Osteocyte (in vitro differentiated cells): ENCODE data around the gene SLC41A2. TPM values are rescaled to one million over a fixed set of nuclear protein-coding genes. Genes with fewer than 3 reads are reported as not detected.

Source experiments
- DNase-seq: peaks from one replicate; pipeline ENCODE4 v3.0.0; 2021; ENCODE audit warnings: mixed read lengths; ENCODE audit not compliant: unreplicated experiment; ENCODE audit errors: extremely low spot score
- H3K27ac Mint-ChIP-seq: one replicate; pipeline ENCODE4 v1.8.0; 2021; ENCODE audit warnings: mild to moderate bottlenecking, mixed read lengths; ENCODE audit not compliant: unreplicated experiment
- H3K27me3 Mint-ChIP-seq: one replicate; pipeline ENCODE4 v1.8.0; 2021; ENCODE audit warnings: mixed read lengths; ENCODE audit not compliant: unreplicated experiment
- H3K36me3 Mint-ChIP-seq: one replicate; pipeline ENCODE4 v1.8.0; 2021; ENCODE audit warnings: mixed read lengths; ENCODE audit not compliant: unreplicated experiment
- H3K4me1 Mint-ChIP-seq: one replicate; pipeline ENCODE4 v1.8.0; 2021; ENCODE audit warnings: mixed read lengths; ENCODE audit not compliant: unreplicated experiment
- H3K4me3 Mint-ChIP-seq: one replicate; pipeline ENCODE4 v1.8.0; 2021; ENCODE audit warnings: mild to moderate bottlenecking, moderate library complexity, mixed read lengths; ENCODE audit not compliant: unreplicated experiment
- H3K9me3 Mint-ChIP-seq: one replicate; pipeline ENCODE4 v1.8.0; 2021; ENCODE audit warnings: mixed read lengths; ENCODE audit not compliant: unreplicated experiment
- CTCF ChIP-seq: fragments of 200-600 bp; sonication (generic); IDR thresholded peaks from 2 replicates; pipeline ENCODE4 v1.5.0; 2021; ENCODE audit warnings: antibody characterized with exemption, mild to moderate bottlenecking, moderate library complexity
- long read RNA-seq: library from polyadenylated mRNA; unstranded; transcript quantifications from one replicate; pipeline ENCODE4 v2.0.0, GENCODE V29; 2021
- total RNA-seq: library from RNA; stranded (reverse); gene quantifications from 2 replicates; pipeline ENCODE4 v1.2.1, GENCODE V29; 2021

Gene SLC41A2, protein sequence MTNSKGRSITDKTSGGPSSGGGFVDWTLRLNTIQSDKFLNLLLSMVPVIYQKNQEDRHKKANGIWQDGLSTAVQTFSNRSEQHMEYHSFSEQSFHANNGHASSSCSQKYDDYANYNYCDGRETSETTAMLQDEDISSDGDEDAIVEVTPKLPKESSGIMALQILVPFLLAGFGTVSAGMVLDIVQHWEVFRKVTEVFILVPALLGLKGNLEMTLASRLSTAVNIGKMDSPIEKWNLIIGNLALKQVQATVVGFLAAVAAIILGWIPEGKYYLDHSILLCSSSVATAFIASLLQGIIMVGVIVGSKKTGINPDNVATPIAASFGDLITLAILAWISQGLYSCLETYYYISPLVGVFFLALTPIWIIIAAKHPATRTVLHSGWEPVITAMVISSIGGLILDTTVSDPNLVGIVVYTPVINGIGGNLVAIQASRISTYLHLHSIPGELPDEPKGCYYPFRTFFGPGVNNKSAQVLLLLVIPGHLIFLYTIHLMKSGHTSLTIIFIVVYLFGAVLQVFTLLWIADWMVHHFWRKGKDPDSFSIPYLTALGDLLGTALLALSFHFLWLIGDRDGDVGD
- 24.4 and 26.5 TPM in 2 replicates for total RNA-seq
- long read RNA-seq, partial matches to known transcripts, result 1 of 32 reads
- long read RNA-seq, other reads (novel, unspliced or antisense), result 31 of 32 reads

DNA sequence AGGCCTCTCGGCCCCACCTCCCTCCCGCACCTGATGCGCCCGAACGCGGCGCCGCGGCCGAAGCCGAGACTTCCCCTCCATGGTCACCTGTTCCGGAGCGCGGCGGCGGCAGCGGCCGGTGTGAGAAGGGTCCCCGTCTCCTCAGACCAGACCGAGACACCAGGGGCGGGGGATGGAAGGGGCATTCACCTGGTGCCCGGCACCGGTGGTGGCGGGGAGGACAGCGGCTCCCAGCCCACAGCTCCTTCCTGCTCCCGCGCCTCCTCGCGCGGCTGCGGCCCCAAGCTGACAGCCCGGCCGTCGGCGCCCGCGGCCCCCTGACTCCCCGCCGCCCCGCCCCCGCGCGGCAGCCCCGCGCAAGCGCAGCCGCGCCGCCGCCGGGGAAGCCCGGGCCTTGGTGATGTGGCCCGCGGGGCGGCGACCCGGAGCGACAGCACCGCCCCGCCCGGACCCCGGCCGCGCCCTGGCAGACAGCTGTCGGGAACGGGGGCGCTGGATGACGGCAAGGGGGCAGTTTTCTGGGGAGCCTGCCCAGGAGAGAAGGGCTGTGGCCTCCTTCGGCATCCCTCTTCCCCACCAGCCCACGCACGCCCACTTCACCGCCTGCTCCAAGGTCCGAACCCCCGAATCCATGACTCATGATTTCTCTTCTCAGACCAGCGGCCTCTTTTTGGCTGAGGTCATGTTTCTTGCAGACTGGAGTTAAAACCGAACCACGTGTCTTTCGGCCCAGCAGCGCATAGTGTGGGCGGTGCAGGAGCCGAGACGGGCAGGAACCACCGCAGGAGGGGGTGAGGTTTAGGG is at the start of gene SLC41A2:
TSS of gene SLC41A2 (minus strand) at position 290 of the 804 bp plus-strand sequence. CDS start 29,763 bp downstream, outside the sequence.
- no peak for TF ChIP-seq CTCF
- Mint-ChIP-seq H3K27ac (peak within 1 kb of the TSS; percentile 91), H3K9me3 (no peaks in the 10 kb centered on the region), H3K4me1 (peaks cover 38% of the 10 kb centered on the region), H3K27me3 (no peaks in the 10 kb centered on the region), H3K36me3 (no peaks in the 10 kb centered on the region), H3K4me3 (peak within 1 kb of the TSS; percentile 79)
- DNase-seq, result peak; percentile 93

GRCh38 chr12:105001476-105001875 is 43.4 kb upstream of the SLC41A2 start:
- no peak overlapping the region for H3K4me3 Mint-ChIP-seq
- H3K4me1 Mint-ChIP-seq, result no peaks in the 10 kb centered on the region
- TF ChIP-seq CTCF, result no peak
- H3K9me3 Mint-ChIP-seq, result peaks cover under 1% of the 10 kb centered on the region
- peaks cover 78% of the 10 kb centered on the region for H3K36me3 Mint-ChIP-seq
- H3K27me3 Mint-ChIP-seq, result no peaks in the 10 kb centered on the region
- no peak for DNase-seq
- H3K27ac Mint-ChIP-seq, result no peak overlapping the region

DNA sequence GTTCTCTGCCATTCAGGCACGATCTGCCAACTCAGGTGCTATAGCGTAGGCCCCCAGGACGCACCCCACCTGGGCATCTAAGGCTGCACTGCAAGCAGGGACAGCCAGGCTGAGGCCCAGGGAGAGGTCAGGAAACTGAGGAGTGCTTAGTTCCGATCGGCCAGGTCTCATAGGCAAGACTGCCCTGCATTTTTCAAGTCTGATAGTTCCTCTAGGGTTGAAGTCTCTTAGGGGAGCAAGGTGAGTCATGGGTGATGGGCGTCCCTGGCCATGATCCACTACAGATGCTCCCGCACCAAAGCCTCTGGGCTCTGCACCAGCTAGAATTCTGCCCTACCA is 41.2 kb upstream of the SLC41A2 start:
- Mint-ChIP-seq H3K4me3 (no peak overlapping the region), H3K9me3 (no peaks in the 10 kb centered on the region), H3K4me1 (no peaks in the 10 kb centered on the region), H3K27me3 (no peaks in the 10 kb centered on the region), H3K36me3 (peaks cover 78% of the 10 kb centered on the region), H3K27ac (no peak overlapping the region)
- TF ChIP-seq CTCF, result no peak
- DNase-seq, result no peak

- Mint-ChIP-seq H3K9me3 (no peaks in the 10 kb centered on the region), H3K36me3 (peaks cover 76% of the 10 kb centered on the region), H3K4me3 (no peak overlapping the region), H3K27me3 (no peaks in the 10 kb centered on the region), H3K4me1 (no peaks in the 10 kb centered on the region), H3K27ac (no peak overlapping the region)
- no peak for TF ChIP-seq CTCF
- no peak for DNase-seq
Observed at GRCh38 chr12:104998423-104999346, 40.6 kb upstream of the SLC41A2 start.
